Peyer's patch (tissue), 4 donors: ENCODE results near the gene TARBP1.

ENCODE experiments used
- CTCF ChIP-seq, 6 experiments: fragments of 450-650 bp in 4 of 6; fragments of 200-600 bp in 2 of 6; sonication (generic) in 1 of 6; IDR thresholded peaks; one replicate each; pipeline ENCODE4 v1.5.1; 2017 to 2019; ENCODE audit warnings: antibody characterized with exemption in 6 of 6, mild to moderate bottlenecking in 3 of 6, moderate library complexity in 1 of 6
- POLR2A ChIP-seq, 2 donors: fragments of 450-650 bp; IDR thresholded peaks; one replicate each; pipeline ENCODE4 v1.5.1; 2017; ENCODE audit warnings: antibody characterized with exemption in 2 of 2, mild to moderate bottlenecking in 2 of 2, moderate library complexity in 2 of 2

DNA sequence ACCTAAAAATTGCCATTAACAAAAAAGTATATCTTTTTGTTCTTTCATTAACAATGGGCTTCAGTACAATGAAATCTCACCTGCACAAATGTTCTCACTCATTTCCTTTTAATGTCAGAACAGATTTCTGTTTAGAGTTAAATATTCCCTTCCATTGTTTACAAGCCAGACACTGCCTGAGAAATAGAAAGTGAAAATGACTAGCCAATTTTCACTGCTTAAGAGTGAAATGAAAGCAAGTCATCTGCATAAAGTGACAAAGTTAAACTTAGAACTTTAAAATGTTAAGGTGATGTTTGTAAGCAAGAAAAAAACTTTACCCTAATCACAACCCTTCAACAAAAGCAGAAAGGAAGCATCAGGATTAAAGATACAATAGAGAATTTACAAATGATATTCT is 78.2 kb downstream of the TARBP1 start:
- no peak for TF ChIP-seq CTCF (IDR thresholded peaks at IDR 0.05)
- TF ChIP-seq POLR2A (IDR thresholded peaks at IDR 0.05) = no peak
